K562 (cell line): ENCODE data around the gene SPOCD1. TPM values are rescaled to one million over a fixed set of nuclear protein-coding genes. Genes with fewer than 3 reads are reported as not detected.

ENCODE experiments used
- ATF1 ChIP-seq, 2 experiments: fragments of 450-650 bp in 1 of 2; IDR thresholded peaks; 2 replicates each; pipeline ENCODE4 v1.6.1; 2016; ENCODE audit warnings: missing compliant biosample characterization in 1 of 2, missing genetic modification characterization in 1 of 2
- BHLHE40 ChIP-seq: IDR thresholded peaks from 2 replicates; pipeline ENCODE4 v1.6.1; 2011; ENCODE audit warnings: low read length, improper control_type of control experiment
- FOXA3 ChIP-seq, 2 experiments: fragments of 450-650 bp in 1 of 2; sonication (generic) in 1 of 2; formaldehyde crosslinking; IDR thresholded peaks in 1 of 2; conservative IDR thresholded peaks in 1 of 2; 2 replicates each; pipeline versions ENCODE4 v1.4.0 to v1.8.0; 2020 to 2022; ENCODE audit warnings: mild to moderate bottlenecking in 2 of 2, missing genetic modification reagents in 1 of 2
- FOXJ2 ChIP-seq: fragments of 200-800 bp; sonication (Bioruptor generic); IDR thresholded peaks from 2 replicates; pipeline ENCODE4 v1.6.1; 2016; ENCODE audit warnings: missing genetic modification characterization, missing compliant biosample characterization
- GABPB1 ChIP-seq: sonication (generic); formaldehyde crosslinking; IDR thresholded peaks from 2 replicates; pipeline ENCODE4 v1.8.0; 2022; ENCODE audit warnings: mild to moderate bottlenecking, missing genetic modification reagents
- GTF2E2 ChIP-seq: fragments of 200-800 bp; sonication (Bioruptor generic); IDR thresholded peaks from 2 replicates; pipeline ENCODE4 v1.6.1; 2016; ENCODE audit warnings: missing genetic modification characterization, missing compliant biosample characterization
- HDAC3 ChIP-seq: fragments of 450-650 bp; IDR thresholded peaks from 2 replicates; pipeline ENCODE4 v1.6.1; 2018; ENCODE audit warnings: borderline replicate concordance, mild to moderate bottlenecking, moderate library complexity; ENCODE audit not compliant: partially characterized antibody
- HOXB6 ChIP-seq: fragments of 250-450 bp; sonication (Bioruptor Pico); IDR thresholded peaks from 2 replicates; pipeline ENCODE4 v1.5.1; 2022; ENCODE audit warnings: mild to moderate bottlenecking, borderline replicate concordance
- MAFG ChIP-seq: fragments of 450-650 bp; conservative IDR thresholded peaks from 2 replicates; pipeline ENCODE4 v1.6.1; 2016; ENCODE audit warnings: missing genetic modification characterization, missing compliant biosample characterization
- MEIS2 ChIP-seq: fragments of 450-650 bp; IDR thresholded peaks from 2 replicates; pipeline ENCODE4 v1.6.1; 2014; ENCODE audit warnings: mild to moderate bottlenecking; ENCODE audit not compliant: partially characterized antibody
- MIER1 ChIP-seq: fragments of 450-650 bp; IDR thresholded peaks from 2 replicates; pipeline ENCODE4 v1.6.1; 2016; ENCODE audit warnings: antibody characterized with exemption, mild to moderate bottlenecking, low read depth
- MTA3 ChIP-seq: fragments of 450-650 bp; formaldehyde crosslinking; IDR thresholded peaks from 2 replicates; pipeline ENCODE4 v1.6.1; 2017; ENCODE audit warnings: mild to moderate bottlenecking, borderline replicate concordance
- NBN ChIP-seq: fragments of 450-650 bp; IDR thresholded peaks from 2 replicates; pipeline ENCODE4 v1.6.1; 2016; ENCODE audit warnings: low read depth, mild to moderate bottlenecking
- RFX1 ChIP-seq: fragments of 450-650 bp; IDR thresholded peaks from 2 replicates; pipeline ENCODE4 v1.6.1; 2016; ENCODE audit warnings: mild to moderate bottlenecking, moderate library complexity
- RFX5 ChIP-seq: IDR thresholded peaks from 2 replicates; pipeline ENCODE4 v1.6.1; 2011; ENCODE audit warnings: low read depth, mild to moderate bottlenecking, improper control_type of control experiment, low read length
- SAP30 ChIP-seq: fragments of 200-600 bp; sonication (generic); IDR thresholded peaks from 2 replicates; pipeline ENCODE4 v1.6.1; 2012; ENCODE audit warnings: borderline replicate concordance, low read depth, mild to moderate bottlenecking, moderate library complexity, low read length, control low read depth, inconsistent platforms; ENCODE audit not compliant: insufficient read depth, poor library complexity, severe bottlenecking
- SIN3B ChIP-seq: fragments of 450-650 bp; IDR thresholded peaks from 2 replicates; pipeline ENCODE4 v1.6.1; 2017; ENCODE audit warnings: low read depth, mild to moderate bottlenecking, moderate library complexity
- SOX6 ChIP-seq: fragments of 450-650 bp; IDR thresholded peaks from 2 replicates; pipeline ENCODE4 v1.6.1; 2014; ENCODE audit warnings: mild to moderate bottlenecking
- SRSF9 ChIP-seq: fragments of 200-400 bp; formaldehyde crosslinking; IDR thresholded peaks from 2 replicates; pipeline ENCODE4 v1.6.1; 2017; ENCODE audit warnings: low read depth, low read length, borderline replicate concordance
- TCF7L2 ChIP-seq: fragments of 150-350 bp; IDR thresholded peaks from 2 replicates; pipeline ENCODE4 v1.6.1; 2016; ENCODE audit warnings: low read depth, mild to moderate bottlenecking, low read length, moderate library complexity
- ZBTB1 ChIP-seq: sonication (generic); formaldehyde crosslinking; IDR thresholded peaks from 2 replicates; pipeline ENCODE4 v1.8.1; 2023; ENCODE audit warnings: missing genetic modification reagents, low read depth, mild to moderate bottlenecking, borderline replicate concordance
- ZNF121 ChIP-seq: sonication (generic); formaldehyde crosslinking; conservative IDR thresholded peaks from 2 replicates; pipeline ENCODE4 v1.8.0; 2022; ENCODE audit warnings: missing genetic modification reagents
- polyA plus RNA-seq, 8 experiments: library from polyadenylated mRNA; depleted of rRNA in 4 of 8; stranded (reverse) in 5 of 8; unstranded in 3 of 8; fragments of >200 nt; fragmentation: Nextera tagmentation in 2 of 8; fragmentation: Illumina TruSeq in 1 of 8; extraction: Ambion mirVana in 2 of 8; extraction: Trizol in 1 of 8; gene quantifications; 2 replicates each; pipeline versions ENCODE4 v1.2.1 to v1.2.3, GENCODE V29; 2011 to 2014; ENCODE audit warnings: inconsistent platforms in 1 of 8, missing spikeins in 1 of 8
- total RNA-seq, 7 experiments: library from RNA; depleted of rRNA in 6 of 7; stranded (reverse); fragments of >200 nt in 6 of 7; fragmentation: Illumina TruSeq in 2 of 7; extraction: Trizol in 2 of 7; gene quantifications; 2 replicates each; pipeline versions ENCODE4 v1.2.1 to v1.2.3, GENCODE V29; 2011 to 2021; ENCODE audit warnings: low replicate concordance in 1 of 7
- TF ChIP-seq, protein P1 (sequence below): sonication (generic); formaldehyde crosslinking; IDR thresholded peaks from 2 replicates; pipeline ENCODE4 v1.8.1; 2023; ENCODE audit warnings: mild to moderate bottlenecking, missing genetic modification reagents
- TF ChIP-seq, protein P2 (sequence below): fragments of 450-650 bp; formaldehyde crosslinking; IDR thresholded peaks from 2 replicates; pipeline ENCODE4 v1.4.0; 2020; ENCODE audit warnings: mild to moderate bottlenecking, moderate library complexity
- TF ChIP-seq, protein P3 (sequence below): sonication (generic); formaldehyde crosslinking; IDR thresholded peaks from 2 replicates; pipeline ENCODE4 v1.9.0; 2022; ENCODE audit warnings: mild to moderate bottlenecking, missing genetic modification reagents

Gene SPOCD1
- total and polyA plus RNA-seq, 9 of the 15 experiments (the other 6 are each of a cell fraction or from before 2014, with no cell fraction given), result 0.03 to 0.71 (median 0.26) TPM; not detected in 1

DNA sequence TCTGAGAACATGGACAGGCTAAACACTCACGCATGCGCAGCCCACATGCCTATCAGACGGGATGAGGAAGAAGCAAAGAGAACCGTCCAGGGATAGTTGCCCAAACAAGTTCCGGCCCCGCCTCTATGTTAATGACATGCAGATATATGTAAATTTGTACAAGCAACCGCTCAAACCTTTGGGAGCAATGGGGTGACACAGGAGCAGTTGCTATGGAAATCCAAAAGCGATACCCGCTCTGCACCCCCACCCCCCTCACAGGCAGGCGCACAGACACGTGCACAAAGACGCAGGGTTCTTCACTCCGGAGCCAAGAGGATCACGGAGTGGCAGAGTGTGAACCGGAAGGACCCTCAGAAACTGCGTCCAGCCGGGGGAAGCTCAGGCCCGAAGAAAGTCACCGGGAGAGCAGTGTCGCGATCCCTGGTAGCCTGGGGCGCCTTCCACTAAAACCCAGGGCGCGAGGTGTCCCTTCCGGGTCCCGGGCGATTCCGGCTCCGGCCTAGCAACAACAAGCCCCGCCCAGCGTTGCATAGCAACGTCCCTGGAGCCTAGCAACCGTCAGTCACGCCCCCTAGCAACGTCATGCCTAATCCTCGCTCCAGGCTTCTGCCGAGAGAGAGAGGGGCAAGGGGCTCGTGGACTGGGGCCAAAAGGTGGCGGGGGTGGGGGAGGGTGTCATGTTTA lies 27.5 kb downstream of the SPOCD1 start (continued):
- no peak; the same call in 1 of the 2 replicates for TF ChIP-seq ZBTB1 (CRISPR knock-in tag)
- peak; percentile 29; the same call in 1 of the 2 replicates for TF ChIP-seq SOX6
- TF ChIP-seq ATF1 (CRISPR knock-in tag; IDR thresholded peaks at IDR 0.05), result no peak
- peak; percentile 79 for TF ChIP-seq ATF1 (tag; IDR thresholded peaks at IDR 0.05)
- TF ChIP-seq, protein P1, sequence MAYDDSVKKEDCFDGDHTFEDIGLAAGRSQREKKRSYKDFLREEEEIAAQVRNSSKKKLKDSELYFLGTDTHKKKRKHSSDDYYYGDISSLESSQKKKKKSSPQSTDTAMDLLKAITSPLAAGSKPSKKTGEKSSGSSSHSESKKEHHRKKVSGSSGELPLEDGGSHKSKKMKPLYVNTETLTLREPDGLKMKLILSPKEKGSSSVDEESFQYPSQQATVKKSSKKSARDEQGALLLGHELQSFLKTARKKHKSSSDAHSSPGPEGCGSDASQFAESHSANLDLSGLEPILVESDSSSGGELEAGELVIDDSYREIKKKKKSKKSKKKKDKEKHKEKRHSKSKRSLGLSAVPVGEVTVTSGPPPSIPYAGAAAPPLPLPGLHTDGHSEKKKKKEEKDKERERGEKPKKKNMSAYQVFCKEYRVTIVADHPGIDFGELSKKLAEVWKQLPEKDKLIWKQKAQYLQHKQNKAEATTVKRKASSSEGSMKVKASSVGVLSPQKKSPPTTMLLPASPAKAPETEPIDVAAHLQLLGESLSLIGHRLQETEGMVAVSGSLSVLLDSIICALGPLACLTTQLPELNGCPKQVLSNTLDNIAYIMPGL, result peak; percentile 72; the same call in 1 of the 2 replicates
- TF ChIP-seq GABPB1 (CRISPR knock-in tag), result peak; percentile 75
- peak; percentile 81 for TF ChIP-seq SAP30
- TF ChIP-seq RFX5, result peak; percentile 52; the same call in 1 of the 2 replicates
- peak; percentile 90 for TF ChIP-seq MEIS2
- no peak for TF ChIP-seq HDAC3
- TF ChIP-seq ZNF121, result no peak
- peak; percentile 85 for TF ChIP-seq FOXJ2 (tag)
- TF ChIP-seq MIER1, result peak; percentile 44; the same call in 1 of the 2 replicates
- TF ChIP-seq MAFG (tag), result no peak
- peak; percentile 67 for TF ChIP-seq NBN
- TF ChIP-seq TCF7L2, result no peak
- TF ChIP-seq, protein P2, sequence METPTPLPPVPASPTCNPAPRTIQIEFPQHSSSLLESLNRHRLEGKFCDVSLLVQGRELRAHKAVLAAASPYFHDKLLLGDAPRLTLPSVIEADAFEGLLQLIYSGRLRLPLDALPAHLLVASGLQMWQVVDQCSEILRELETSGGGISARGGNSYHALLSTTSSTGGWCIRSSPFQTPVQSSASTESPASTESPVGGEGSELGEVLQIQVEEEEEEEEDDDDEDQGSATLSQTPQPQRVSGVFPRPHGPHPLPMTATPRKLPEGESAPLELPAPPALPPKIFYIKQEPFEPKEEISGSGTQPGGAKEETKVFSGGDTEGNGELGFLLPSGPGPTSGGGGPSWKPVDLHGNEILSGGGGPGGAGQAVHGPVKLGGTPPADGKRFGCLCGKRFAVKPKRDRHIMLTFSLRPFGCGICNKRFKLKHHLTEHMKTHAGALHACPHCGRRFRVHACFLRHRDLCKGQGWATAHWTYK (CRISPR knock-in tag), result 0 out of 2 replicates have a peak, but pooled peaks have one; percentile 70
- TF ChIP-seq BHLHE40, result peak; percentile 56
- peak; percentile 90 for TF ChIP-seq GTF2E2 (tag)
- peak; percentile 100 for TF ChIP-seq RFX1
- TF ChIP-seq, protein P3, sequence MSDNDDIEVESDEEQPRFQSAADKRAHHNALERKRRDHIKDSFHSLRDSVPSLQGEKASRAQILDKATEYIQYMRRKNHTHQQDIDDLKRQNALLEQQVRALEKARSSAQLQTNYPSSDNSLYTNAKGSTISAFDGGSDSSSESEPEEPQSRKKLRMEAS (CRISPR knock-in tag), result peak; percentile 40; the same call in 1 of the 2 replicates
- TF ChIP-seq SRSF9, result no peak
- no peak for TF ChIP-seq HOXB6 (CRISPR knock-in tag)
- 0 out of 2 replicates have a peak, but pooled peaks have one; percentile 15 for TF ChIP-seq SIN3B
- no peak for TF ChIP-seq FOXA3 (CRISPR knock-in tag; conservative IDR thresholded peaks at IDR 0.05 in 1 of 2, IDR thresholded peaks at IDR 0.05 in 1 of 2)
- peak; percentile 83; the same call in 1 of the 2 replicates for TF ChIP-seq MTA3
